ENCODE measurements around the gene MSLN. TPM values are rescaled to one million over a fixed set of nuclear protein-coding genes. Genes with fewer than 3 reads are reported as not detected.

The MSLN gene
- total and polyA plus RNA-seq, 2 of the 13 experiments (the other 11 are each of a cell fraction or from before 2014, with no cell fraction given): 2.0 to 2.3 TPM

DNA sequence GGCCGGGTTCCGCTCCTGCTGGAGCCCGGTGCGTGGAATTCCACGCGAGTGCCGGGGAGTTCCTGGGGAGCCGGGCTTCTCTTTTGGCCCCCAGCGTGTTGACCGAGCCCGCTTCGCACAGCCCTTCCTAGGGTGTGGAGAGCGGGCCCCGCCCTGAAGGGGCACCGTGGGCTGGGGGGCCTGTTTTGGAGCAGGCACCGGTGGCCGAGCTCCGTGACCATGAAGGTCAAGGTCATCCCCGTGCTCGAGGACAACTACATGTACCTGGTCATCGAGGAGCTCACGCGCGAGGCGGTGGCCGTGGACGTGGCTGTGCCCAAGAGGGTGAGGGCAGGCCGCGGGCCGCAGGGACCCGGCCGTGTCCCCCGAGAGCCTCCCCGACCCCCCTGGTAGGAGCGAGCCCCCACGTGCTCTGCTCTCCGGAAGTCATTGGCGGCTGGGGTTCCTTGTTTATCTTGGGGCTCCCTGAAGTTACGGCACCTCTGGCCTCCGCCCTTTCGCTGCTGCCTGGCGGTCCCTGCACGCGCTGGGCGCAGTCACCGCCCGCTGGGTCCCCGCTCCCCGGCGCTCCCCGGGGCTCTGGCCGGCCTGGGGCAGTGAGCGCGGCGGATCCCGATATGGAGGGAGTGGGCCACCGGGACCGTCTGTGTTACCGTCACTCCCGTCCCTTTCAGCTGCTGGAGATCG is 33.1 kb upstream of the MSLN start (continued):
- TF ChIP-seq ZNF780A (CRISPR knock-in tag; IDR thresholded peaks at IDR 0.05) (no peak), ZFP36L1 (CRISPR knock-in tag; IDR thresholded peaks at IDR 0.05) (no peak), CTCF (CRISPR knock-in tag; IDR thresholded peaks at IDR 0.05) (no peak), ZNF556 (CRISPR knock-in tag; IDR thresholded peaks at IDR 0.05; ENCODE audit: borderline replicate concordance) (no peak), ZNF691 (CRISPR knock-in tag; IDR thresholded peaks at IDR 0.05; ENCODE audit: borderline replicate concordance, low read depth) (0 out of 2 replicates have a peak, but pooled peaks have one; percentile 17), NR2F6 (IDR thresholded peaks at IDR 0.05) (no peak), NR2F6 (CRISPR knock-in tag; IDR thresholded peaks at IDR 0.05) (0 out of 2 replicates have a peak, but pooled peaks have one; percentile 6), SAP130 (CRISPR knock-in tag; IDR thresholded peaks at IDR 0.05; ENCODE audit: low read depth) (peak; percentile 2), ZNF12 (CRISPR knock-in tag; IDR thresholded peaks at IDR 0.05) (0 out of 2 replicates have a peak, but pooled peaks have one; percentile 9), ZFX (CRISPR knock-in tag; IDR thresholded peaks at IDR 0.05; ENCODE audit: low read depth) (peak; percentile 48; the same call in 1 of the 2 replicates), ETV6 (CRISPR knock-in tag; conservative IDR thresholded peaks at IDR 0.05) (0 out of 2 replicates have a peak, but pooled peaks have one; percentile 24), REXO4 (CRISPR knock-in tag; IDR thresholded peaks at IDR 0.05; ENCODE audit: borderline replicate concordance) (no peak), TOPORS (CRISPR knock-in tag; IDR thresholded peaks at IDR 0.05) (peak; percentile 63; the same call in 1 of the 2 replicates), ZNF225 (CRISPR knock-in tag; IDR thresholded peaks at IDR 0.05) (no peak), ZNF431 (CRISPR knock-in tag; IDR thresholded peaks at IDR 0.05; ENCODE audit: borderline replicate concordance, low read depth) (no peak), ZBTB26 (CRISPR knock-in tag; IDR thresholded peaks at IDR 0.05; ENCODE audit: borderline replicate concordance) (peak; percentile 13; the same call in 1 of the 2 replicates), RBFOX2 (IDR thresholded peaks at IDR 0.05; ENCODE audit: low read depth, low read length) (peak; percentile 46; the same call in 1 of the 2 replicates), HDAC1 (CRISPR knock-in tag; IDR thresholded peaks at IDR 0.05) (peak; percentile 15; the same call in 1 of the 2 replicates), PAWR (CRISPR knock-in tag; IDR thresholded peaks at IDR 0.05; ENCODE audit: borderline replicate concordance) (no peak), TAF1 (CRISPR knock-in tag; IDR thresholded peaks at IDR 0.05) (peak; percentile 29; the same call in 1 of the 2 replicates), ZBTB38 (CRISPR knock-in tag; IDR thresholded peaks at IDR 0.05) (peak; percentile 34; the same call in 1 of the 2 replicates), RXRA (CRISPR knock-in tag; IDR thresholded peaks at IDR 0.05) (peak; percentile 60; the same call in 1 of the 2 replicates), GABPB1 (CRISPR knock-in tag; IDR thresholded peaks at IDR 0.05) (peak; percentile 61; the same call in 1 of the 2 replicates), MTA1 (CRISPR knock-in tag; IDR thresholded peaks at IDR 0.05; ENCODE audit: borderline replicate concordance) (peak; percentile 50; the same call in 1 of the 2 replicates), ZNF383 (CRISPR knock-in tag; IDR thresholded peaks at IDR 0.05; ENCODE audit: borderline replicate concordance) (0 out of 2 replicates have a peak, but pooled peaks have one; percentile 37), FOXA1 (IDR thresholded peaks at IDR 0.05) (no peak), FOXA1 (CRISPR knock-in tag; IDR thresholded peaks at IDR 0.05) (0 out of 2 replicates have a peak, but pooled peaks have one; percentile 20), KDM2A (CRISPR knock-in tag; IDR thresholded peaks at IDR 0.05; ENCODE audit: borderline replicate concordance, low read depth) (peak; percentile 81; the same call in 1 of the 2 replicates), ZBTB7B (CRISPR knock-in tag; IDR thresholded peaks at IDR 0.05) (0 out of 2 replicates have a peak, but pooled peaks have one; percentile 42)

Data from HepG2 (cell line).